K562 (cell line): ENCODE data around the gene LMOD1. TPM values are rescaled to one million over a fixed set of nuclear protein-coding genes. Genes with fewer than 3 reads are reported as not detected.

Source experiments
- ATAC-seq: fragments of 200-7000 bp; cut with Tn5 transposase; 3 replicates; pipeline ENCODE4 v1.9.1; 2020; ENCODE audit warnings: moderate library complexity
- BruUV-seq: library from RNA; stranded (reverse); fragments of 400-500 nt; replicated peaks from 2 replicates; lab custom pipeline; 2021; lab: Mats Ljungman, UMichigan
- CTCF ChIA-PET: fragments of 300-600 bp; formaldehyde crosslinking; extraction: SDS; loops from one replicate; lab custom pipeline; 2021; ENCODE audit warnings: low intra/inter-chr PET ratio; lab: Yijun Ruan, JAX
- POLR2A ChIA-PET: fragments of 300-600, 350-650 bp; sonication (Branson Sonifier 250); formaldehyde crosslinking; extraction: SDS; loops from one replicate; lab custom pipeline; 2021; ENCODE audit warnings: antibody characterized with exemption, inconsistent platforms; lab: Yijun Ruan, JAX
- DNase-seq, 4 experiments: peaks; one replicate each; pipeline versions ENCODE4 v3.0.0 to v3.0.0-alpha.2; 2011 to 2018; ENCODE audit warnings: low spot score in 3 of 4, mixed read lengths in 3 of 4; ENCODE audit errors: extremely low read depth in 1 of 4
- FAIRE-seq: peaks from 2 replicates; lab custom pipeline; 2011; peaks lifted over from hg19 to GRCh38; lab: Jason Lieb, UNC
- H2AFZ ChIP-seq: 2 replicates; pipeline ENCODE4 v1.6.0; 2011; ENCODE audit warnings: low read depth, low read length, control low read depth, inconsistent platforms
- H3K27ac ChIP-seq: fragments of 200-600 bp; 3 replicates; pipeline ENCODE4 v1.8.0; 2011; ENCODE audit warnings: low read depth, mild to moderate bottlenecking, control low read depth, inconsistent platforms, low read length, moderate library complexity, mixed read lengths; ENCODE audit errors: extremely low read depth
- H3K27me3 ChIP-seq, 2 experiments: fragments of 300-600 bp in 1 of 2; 2 replicates in 1 of 2; 3 replicates in 1 of 2; pipeline versions ENCODE4 v1.6.0 to v1.8.0; 2011; ENCODE audit warnings: inconsistent platforms in 2 of 2, low read length in 2 of 2, mild to moderate bottlenecking in 1 of 2, mixed read lengths in 1 of 2, moderate library complexity in 1 of 2; ENCODE audit not compliant: control insufficient read depth in 2 of 2, insufficient read depth in 2 of 2
- H3K36me3 ChIP-seq: fragments of 300-600 bp; 3 replicates; pipeline ENCODE4 v1.8.0; 2011; ENCODE audit warnings: mild to moderate bottlenecking, low read length, inconsistent platforms; ENCODE audit not compliant: control insufficient read depth, insufficient read depth
- H3K4me1 ChIP-seq, 2 experiments: fragments of 200-600 bp in 1 of 2; replicated peaks in 1 of 2; 2 replicates in 1 of 2; 3 replicates in 1 of 2; pipeline versions ENCODE4 v1.5.1 to v1.8.0; 2011; ENCODE audit warnings: inconsistent platforms in 2 of 2, low read length in 2 of 2, mild to moderate bottlenecking in 1 of 2, mixed read lengths in 1 of 2, moderate library complexity in 1 of 2; ENCODE audit not compliant: control insufficient read depth in 2 of 2, insufficient read depth in 2 of 2
- H3K4me2 ChIP-seq: 2 replicates; pipeline ENCODE4 v1.6.1; 2011; ENCODE audit warnings: low read length, control low read depth, inconsistent platforms, mixed read lengths; ENCODE audit not compliant: insufficient read depth
- H3K4me3 ChIP-seq: fragments of 200-600 bp; sonication (generic), shearing (Covaris generic); 2 replicates; pipeline ENCODE4 v1.5.1; 2016; ENCODE audit warnings: control low read depth, inconsistent platforms
- H3K79me2 ChIP-seq: fragments of 200-600 bp; 3 replicates; pipeline ENCODE4 v1.8.0; 2011; ENCODE audit warnings: low read length, inconsistent platforms; ENCODE audit not compliant: control insufficient read depth, insufficient read depth
- H3K9ac ChIP-seq, 2 experiments: 2 replicates each; pipeline versions ENCODE4 v1.6.0 to v1.6.1; 2011; ENCODE audit warnings: low read depth in 2 of 2, low read length in 2 of 2, control low read depth in 1 of 2, inconsistent platforms in 1 of 2, mild to moderate bottlenecking in 1 of 2, mixed read lengths in 1 of 2; ENCODE audit not compliant: insufficient read depth in 1 of 2
- H3K9me1 ChIP-seq: one replicate; pipeline ENCODE4 v1.6.0; 2011; ENCODE audit warnings: inconsistent platforms, mild to moderate bottlenecking, low read length, moderate library complexity; ENCODE audit not compliant: control insufficient read depth, insufficient read depth
- H3K9me3 ChIP-seq: replicated peaks from 2 replicates; pipeline ENCODE4 v1.5.1; 2011; ENCODE audit warnings: low read depth, low read length, inconsistent platforms; ENCODE audit not compliant: control insufficient read depth, insufficient read depth
- H4K20me1 ChIP-seq: replicated peaks from 2 replicates; pipeline ENCODE4 v1.6.1; 2011; ENCODE audit warnings: low read length, inconsistent platforms, mixed read lengths; ENCODE audit not compliant: control insufficient read depth, insufficient read depth
- CEBPG ChIP-seq, 3 experiments: fragments of 200-800 bp in 1 of 3; sonication (Bioruptor generic) in 1 of 3; sonication (generic) in 1 of 3; formaldehyde crosslinking in 1 of 3; IDR thresholded peaks in 2 of 3; conservative IDR thresholded peaks in 1 of 3; 2 replicates each; pipeline versions ENCODE4 v1.6.1 to v1.8.0; 2016 to 2022; ENCODE audit warnings: missing compliant biosample characterization in 2 of 3, missing genetic modification characterization in 2 of 3, mild to moderate bottlenecking in 1 of 3, missing genetic modification reagents in 1 of 3
- FOXP4 ChIP-seq: sonication (generic); formaldehyde crosslinking; IDR thresholded peaks from 2 replicates; pipeline ENCODE4 v1.8.0; 2022; ENCODE audit warnings: mild to moderate bottlenecking, missing genetic modification reagents, borderline replicate concordance
- IRF1 ChIP-seq: sonication (generic); formaldehyde crosslinking; IDR thresholded peaks from 2 replicates; pipeline ENCODE4 v1.8.0; 2022; ENCODE audit warnings: missing genetic modification reagents, mild to moderate bottlenecking, borderline replicate concordance
- RBM15 ChIP-seq: fragments of 200-400 bp; formaldehyde crosslinking; IDR thresholded peaks from 2 replicates; pipeline ENCODE4 v1.6.1; 2018; ENCODE audit warnings: mild to moderate bottlenecking, low read length, moderate library complexity; ENCODE audit not compliant: insufficient read depth
- SAFB2 ChIP-seq: fragments of 200-400 bp; formaldehyde crosslinking; IDR thresholded peaks from 2 replicates; pipeline ENCODE4 v1.6.1; 2018; ENCODE audit warnings: borderline replicate concordance, low read length, low read depth, moderate library complexity; ENCODE audit not compliant: severe bottlenecking
- SNAPC5 ChIP-seq: fragments of 250-450 bp; sonication (Bioruptor Pico); IDR thresholded peaks from 2 replicates; pipeline ENCODE4 v1.8.0; 2021; ENCODE audit warnings: moderate library complexity, mild to moderate bottlenecking, inconsistent platforms
- ZNF23 ChIP-seq: fragments of 250-450 bp; sonication (Bioruptor Pico); IDR thresholded peaks from 2 replicates; pipeline ENCODE4 v1.4.0; 2020; ENCODE audit warnings: mild to moderate bottlenecking
- ZNF79 ChIP-seq: fragments of 250-450 bp; sonication (Bioruptor Pico); IDR thresholded peaks from 2 replicates; pipeline ENCODE4 v1.4.0; 2020; ENCODE audit warnings: low read depth, mild to moderate bottlenecking, moderate library complexity
- WGBS: fragments of 100-300 bp; shearing (Covaris generic); methylation state at CpG from one replicate; pipeline ENCODE4 v1.1.6; 2016; ENCODE audit warnings: low coverage, mixed read lengths; ENCODE audit not compliant: insufficient coverage; ENCODE audit errors: missing lambda C conversion rate; 5-methylcytosine and 5-hydroxymethylcytosine counted together
- in situ Hi-C: fragments of 300-500 bp; cut with MboI; formaldehyde crosslinking; loops from 4 replicates; pipeline ENCODE4 v1.15.0; 2018; ENCODE audit warnings: inconsistent platforms, mixed read lengths
- intact Hi-C: fragments of 100-400 bp; cut with micrococcal nuclease; formaldehyde crosslinking; loops from 2 replicates; pipeline ENCODE4 v1.14.2; 2022
- polyA plus RNA-seq, 8 experiments: library from polyadenylated mRNA; depleted of rRNA in 4 of 8; stranded (reverse) in 5 of 8; unstranded in 3 of 8; fragments of >200 nt; fragmentation: Nextera tagmentation in 2 of 8; fragmentation: Illumina TruSeq in 1 of 8; extraction: Ambion mirVana in 2 of 8; extraction: Trizol in 1 of 8; gene quantifications; 2 replicates each; pipeline versions ENCODE4 v1.2.1 to v1.2.3, GENCODE V29; 2011 to 2014; ENCODE audit warnings: inconsistent platforms in 1 of 8, missing spikeins in 1 of 8
- total RNA-seq, 7 experiments: library from RNA; depleted of rRNA in 6 of 7; stranded (reverse); fragments of >200 nt in 6 of 7; fragmentation: Illumina TruSeq in 2 of 7; extraction: Trizol in 2 of 7; gene quantifications; 2 replicates each; pipeline versions ENCODE4 v1.2.1 to v1.2.3, GENCODE V29; 2011 to 2021; ENCODE audit warnings: low replicate concordance in 1 of 7

LMOD1 gene
- total and polyA plus RNA-seq, 9 of the 15 experiments (the other 6 are each of a cell fraction or from before 2014, with no cell fraction given), result 0.03 to 0.54 (median 0.38) TPM; not detected in 1

- no peaks in the 10 kb centered on the region for H3K9me3 ChIP-seq
- H3K4me2 ChIP-seq, result no peak overlapping the region
- no peaks in the 10 kb centered on the region; the same call in 1 of the 2 replicates for H4K20me1 ChIP-seq
- H3K27me3 ChIP-seq, result peaks cover 0 to 8% of the 10 kb centered on the region in 2 experiments; a peak in 1 of 5 replicates
- peaks cover 3 to 15% of the 10 kb centered on the region in 2 experiments; a peak in 3 of 5 replicates for H3K4me1 ChIP-seq
- TF ChIP-seq RBM15 (no peak), IRF1 (CRISPR knock-in tag) (no peak), SAFB2 (no peak), ZNF23 (no peak), ZNF79 (CRISPR knock-in tag) (no peak), SNAPC5 (CRISPR knock-in tag) (no peak), CEBPG (CRISPR knock-in tag; IDR thresholded peaks at IDR 0.05) (no peak), CEBPG (tag; conservative IDR thresholded peaks at IDR 0.05 in 1 of 2, IDR thresholded peaks at IDR 0.05 in 1 of 2) (no peak), FOXP4 (CRISPR knock-in tag) (no peak)
- ATAC-seq (no peak), DNase-seq (no peak), FAIRE-seq (no peak)
- 8% methylated on average over 3 of the region's 3 CpGs for WGBS
- no peak overlapping the region for H3K4me3 ChIP-seq
- H3K36me3 ChIP-seq, result no peaks in the 10 kb centered on the region
- ChIA-PET POLR2A (interaction anchor here (0.6 to 2.7 kb wide), 11 partner anchors 9 to 219 kb away, joined by 3 to 13 read pairs (median 3); no protein-coding TSS in a partner anchor), CTCF (interaction anchor here (5.3 kb wide), 1 partner anchor 79 kb away, joined by 117 read pairs; no protein-coding TSS in a partner anchor)
- no peak overlapping the region for H2AFZ ChIP-seq
- BruUV-seq, result no TSS peak
- H3K79me2 ChIP-seq, result no peaks in the 10 kb centered on the region
- peak overlapping the region in 1 of 2 experiments; percentile 57; a peak in 2 of 4 replicates for H3K9ac ChIP-seq
- intact Hi-C loops (no loop called here), in situ Hi-C loops (loop anchor here (5.0 kb wide), 2 partner anchors 79 to 229 kb away; partner anchors contain the start of gene GPR37L1)
- no peak overlapping the region for H3K27ac ChIP-seq
- H3K9me1 ChIP-seq, result no peaks in the 10 kb centered on the region
These were observed 52.9 kb downstream of the LMOD1 start for GRCh38 chr1:201893431-201893830.
